HG02852 (cell line): ENCODE data around the gene MAGI1.

Experiments
- ATAC-seq: cut with Tn5 transposase; IDR thresholded peaks from one replicate; pipeline ENCODE4 v1.9.1; 2021; ENCODE audit warnings: mild to moderate bottlenecking, moderate library complexity; ENCODE audit not compliant: unreplicated experiment

MAGI1 gene

DNA sequence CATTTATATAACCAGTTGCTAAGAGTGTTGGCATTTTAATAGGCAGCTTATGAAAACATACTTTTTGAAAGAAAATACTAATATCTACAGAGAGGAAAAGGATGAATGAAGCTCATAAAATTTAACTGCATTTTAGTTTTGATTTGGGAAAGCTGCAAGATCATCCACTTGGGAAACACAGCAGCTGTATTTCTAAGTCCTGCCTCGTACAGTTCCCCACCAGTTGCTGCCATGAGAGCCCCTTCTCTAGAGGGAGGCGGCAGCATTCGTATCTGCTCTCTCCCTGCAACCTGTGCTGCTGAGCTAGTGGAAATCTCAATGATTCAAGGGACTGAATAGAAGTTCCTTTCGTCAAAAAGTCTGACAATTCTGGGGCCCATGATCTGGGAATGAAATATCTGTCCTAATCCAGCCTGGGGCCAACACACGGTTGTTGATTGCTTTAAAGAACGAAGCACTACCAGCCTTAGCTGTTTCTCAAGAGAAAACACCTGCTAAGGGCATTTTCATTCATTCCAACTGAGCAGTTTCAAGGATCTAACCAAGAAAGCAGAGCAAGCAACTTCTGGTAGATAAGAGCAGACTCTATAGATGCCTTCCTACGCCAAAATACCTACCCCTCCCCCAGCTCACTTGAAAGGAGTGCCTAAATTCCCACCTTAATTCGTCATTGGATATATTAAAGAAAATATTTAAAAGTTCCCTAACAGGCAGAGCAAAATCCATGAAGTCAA, 223.7 kb downstream of the MAGI1 start:
- ATAC-seq = no peak

- ATAC-seq = no peak
Observed at GRCh38 chr3:65811892-65812291, 226.8 kb downstream of the MAGI1 start.

DNA sequence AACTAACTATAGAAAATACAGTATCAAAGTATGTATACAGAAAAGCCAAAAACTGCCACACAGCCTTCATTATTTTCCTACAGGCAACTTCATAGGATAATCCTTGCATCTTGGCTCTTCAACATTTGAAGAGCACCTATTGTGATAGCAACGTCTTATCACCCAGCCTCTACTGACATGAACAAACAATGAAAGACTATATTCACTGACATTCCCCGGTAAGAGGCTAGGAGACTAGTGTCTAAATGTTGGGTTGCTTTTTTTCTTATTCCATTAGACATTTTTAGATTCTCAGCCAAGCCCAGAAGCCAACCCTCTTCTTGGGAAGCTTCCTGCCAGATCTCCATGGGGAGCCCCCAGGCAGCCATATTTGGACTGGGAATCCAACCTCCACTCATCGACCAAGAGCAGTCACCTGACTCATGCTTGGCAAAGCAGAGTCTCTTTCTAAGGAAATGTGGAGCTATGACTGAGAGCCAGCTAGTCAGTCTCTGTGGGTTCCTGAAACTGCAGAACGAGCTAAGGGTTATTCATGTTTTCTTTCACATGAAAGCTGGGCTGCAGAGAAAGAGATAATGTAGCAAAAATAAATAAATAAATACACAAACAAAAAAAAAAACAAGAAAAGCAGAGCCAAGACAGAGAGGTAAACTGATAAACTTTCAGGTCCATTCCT, 227.5 kb downstream of the MAGI1 start:
- no peak for ATAC-seq

- no peak for ATAC-seq
Observed at GRCh38 chr3:65810302-65810701, 228.4 kb downstream of the MAGI1 start.

- ATAC-seq = no peak
Observed at GRCh38 chr3:65809641-65810150, 229.0 kb downstream of the MAGI1 start.

DNA sequence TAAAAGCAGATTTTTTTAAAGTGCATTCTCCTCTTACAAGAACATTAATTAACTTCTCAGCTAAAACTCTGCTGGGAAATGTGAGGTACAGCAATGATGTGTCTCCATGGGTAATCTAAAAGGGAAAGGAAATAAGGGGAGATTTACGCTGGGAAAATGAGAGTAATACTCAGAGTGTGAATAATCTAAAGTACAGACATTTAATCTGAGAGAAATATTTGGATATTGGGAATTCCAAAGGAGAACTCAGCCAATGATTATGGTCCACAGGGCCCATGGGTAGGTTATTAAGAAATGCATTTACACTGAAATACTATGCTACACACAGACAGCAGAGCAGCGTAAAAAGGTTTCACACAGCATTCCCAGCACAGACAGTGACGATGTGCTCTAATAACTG, 229.9 kb downstream of the MAGI1 start:
- ATAC-seq = no peak

DNA sequence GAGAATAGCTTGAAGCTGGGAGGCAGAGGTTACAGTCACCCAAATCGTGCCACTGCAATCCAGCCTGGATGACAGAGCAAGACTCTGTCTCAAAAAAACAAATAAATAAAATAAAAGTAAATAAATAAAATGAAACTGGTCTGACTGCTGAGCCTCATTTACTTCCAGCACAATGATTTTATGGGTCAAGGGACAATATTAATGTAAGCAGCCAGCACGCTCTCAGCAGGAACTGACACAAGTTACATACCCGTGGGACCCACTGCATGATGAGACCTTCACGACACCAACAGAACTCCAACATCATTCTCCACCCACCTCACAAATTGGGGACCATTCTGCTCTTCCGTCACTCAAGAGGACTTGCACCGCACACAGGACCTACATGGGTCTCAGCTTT, 230.3 kb downstream of the MAGI1 start:
- no peak for ATAC-seq

DNA sequence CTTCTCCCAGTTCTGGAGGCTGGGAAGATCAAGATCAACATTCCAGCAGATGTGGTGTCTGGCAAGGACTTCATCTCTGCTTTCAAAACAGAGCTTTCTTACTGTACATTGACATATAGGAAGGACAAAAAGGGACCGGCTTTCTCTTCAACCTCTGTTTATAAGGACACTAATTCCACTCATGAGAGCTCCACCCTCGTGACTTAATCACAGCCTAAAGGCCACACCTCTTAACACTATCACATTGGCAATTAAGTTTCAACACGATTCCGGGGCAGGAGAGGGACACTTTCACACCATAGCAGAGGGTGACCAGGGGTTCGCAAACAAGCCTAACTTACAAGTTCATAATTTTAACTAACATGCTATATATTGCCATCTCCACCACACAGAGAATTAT, 231.5 kb downstream of the MAGI1 start:
- no peak for ATAC-seq

GRCh38 chr3:65806600-65806999, 232.1 kb downstream of the MAGI1 start:
- no peak for ATAC-seq

GRCh38 chr3:65796676-65797075, 242.0 kb downstream of the MAGI1 start:
- no peak for ATAC-seq

GRCh38 chr3:65795166-65795565, 243.6 kb downstream of the MAGI1 start:
- ATAC-seq = no peak

GRCh38 chr3:65793495-65794200, 245.1 kb downstream of the MAGI1 start:
- ATAC-seq = no peak

- ATAC-seq = no peak
Observed at GRCh38 chr3:65788461-65788860, 250.3 kb downstream of the MAGI1 start.

DNA sequence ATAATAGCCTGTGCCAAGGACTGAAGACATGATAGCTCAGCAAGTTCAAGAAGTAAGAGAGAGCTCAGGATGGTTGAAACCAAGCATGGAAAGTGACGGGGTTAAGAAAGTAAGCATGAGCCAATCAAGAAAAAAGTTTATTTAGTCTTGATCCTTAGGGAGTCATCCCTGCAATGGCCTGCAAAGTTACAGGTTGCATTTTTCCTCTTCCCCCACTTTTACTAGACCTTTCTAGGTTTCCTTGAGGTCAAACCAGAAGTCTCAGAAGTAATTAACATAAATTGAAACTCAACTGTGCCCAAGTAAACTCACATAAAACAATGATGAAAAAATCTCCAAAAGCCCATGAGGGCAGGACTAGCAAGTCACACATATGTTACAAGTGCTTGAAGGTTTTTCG, 250.9 kb downstream of the MAGI1 start:
- ATAC-seq = no peak

- ATAC-seq = no peak
Observed at GRCh38 chr3:65787340-65787739, 251.4 kb downstream of the MAGI1 start.

GRCh38 chr3:65786890-65787289, 251.8 kb downstream of the MAGI1 start:
- ATAC-seq = no peak

- ATAC-seq = no peak
Observed at GRCh38 chr3:65785065-65785645, 253.6 kb downstream of the MAGI1 start.

DNA sequence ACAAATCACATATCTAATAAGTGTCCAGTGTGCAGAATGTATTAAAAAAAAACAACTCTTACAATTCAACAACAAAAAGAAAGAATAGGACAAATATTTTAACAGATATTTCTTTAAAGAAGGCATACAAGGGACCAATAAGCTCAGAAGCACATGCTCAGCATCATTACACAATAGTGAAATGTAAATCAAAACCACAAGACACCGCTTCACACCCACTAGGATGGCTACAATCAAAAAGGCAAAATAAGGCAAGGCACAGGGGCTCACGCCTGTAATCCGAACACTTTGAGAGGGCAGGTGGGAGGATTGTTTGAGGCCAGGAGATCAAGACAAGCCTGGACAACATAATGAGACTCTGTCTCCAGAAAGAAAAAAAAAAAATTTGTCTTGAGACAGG, 255.6 kb downstream of the MAGI1 start:
- ATAC-seq = no peak

GRCh38 chr3:65781594-65781993, 257.1 kb downstream of the MAGI1 start:
- ATAC-seq = no peak

DNA sequence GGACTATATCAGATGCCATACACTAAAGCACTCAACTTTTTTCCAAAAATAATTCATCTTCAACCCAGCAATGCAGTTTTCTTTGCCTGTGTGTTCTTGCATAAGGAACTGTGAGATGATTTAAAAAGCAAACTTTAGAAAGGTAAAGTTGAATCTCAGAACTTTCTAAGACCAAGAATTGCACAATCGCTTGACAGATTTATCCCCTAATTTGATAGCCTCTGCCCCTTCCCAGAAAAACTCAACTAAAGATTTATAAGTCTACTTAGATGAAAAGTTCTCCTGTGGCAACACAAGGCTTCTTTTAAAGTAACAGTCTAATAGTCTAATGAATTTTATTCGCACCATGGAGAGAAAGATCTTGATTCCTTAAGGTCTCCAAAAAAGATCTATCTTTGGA, 259.3 kb downstream of the MAGI1 start:
- no peak for ATAC-seq

- ATAC-seq = no peak
Observed at GRCh38 chr3:65778968-65779367, 259.8 kb downstream of the MAGI1 start.
